GM19455 (cell line): ENCODE results near the gene PIK3CB.
"Not testable (repeated sequence)": the region's sequence is repeated elsewhere in the genome, so short reads cannot be mapped to it uniquely, and the experiment has no call there.

Experiments used
- ATAC-seq: cut with Tn5 transposase; IDR thresholded peaks from one replicate; pipeline ENCODE4 v1.9.1; 2021; ENCODE audit not compliant: unreplicated experiment

The PIK3CB gene

GRCh38 chr3:138809500-138810256, 25.1 kb downstream of the PIK3CB start:
- ATAC-seq = no peak

GRCh38 chr3:138806376-138807080, 28.2 kb downstream of the PIK3CB start:
- no peak for ATAC-seq

- ATAC-seq = no peak
Observed at GRCh38 chr3:138803006-138803653, 31.6 kb downstream of the PIK3CB start.

GRCh38 chr3:138802223-138802622, 32.5 kb downstream of the PIK3CB start:
- not testable (repeated sequence) for ATAC-seq

GRCh38 chr3:138801792-138802191, 32.9 kb downstream of the PIK3CB start:
- ATAC-seq = no peak

- ATAC-seq = no peak
Observed at GRCh38 chr3:138800248-138800647, 34.5 kb downstream of the PIK3CB start.

- no peak for ATAC-seq
Observed at GRCh38 chr3:138799822-138800221, 34.9 kb downstream of the PIK3CB start.

- ATAC-seq = no peak
Observed at GRCh38 chr3:138797508-138798038, 37.2 kb downstream of the PIK3CB start.

- no peak for ATAC-seq
Observed at GRCh38 chr3:138796761-138797160, 38.0 kb downstream of the PIK3CB start.

GRCh38 chr3:138786788-138787271, 47.9 kb downstream of the PIK3CB start:
- no peak for ATAC-seq

GRCh38 chr3:138785951-138786350, 48.8 kb downstream of the PIK3CB start:
- no peak for ATAC-seq

GRCh38 chr3:138785362-138785857, 49.3 kb downstream of the PIK3CB start:
- not testable (repeated sequence) for ATAC-seq

- ATAC-seq = no peak
Observed at GRCh38 chr3:138782755-138783154, 52.0 kb downstream of the PIK3CB start.

- no peak for ATAC-seq
Observed at GRCh38 chr3:138781012-138781470, 53.7 kb downstream of the PIK3CB start.

GRCh38 chr3:138778643-138779042, 56.1 kb downstream of the PIK3CB start:
- ATAC-seq = no peak

GRCh38 chr3:138776961-138777360, 57.8 kb downstream of the PIK3CB start:
- no peak for ATAC-seq

GRCh38 chr3:138775254-138775595, 59.5 kb downstream of the PIK3CB start:
- ATAC-seq = no peak

GRCh38 chr3:138774529-138775253, 60.0 kb downstream of the PIK3CB start:
- no peak for ATAC-seq

GRCh38 chr3:138771585-138771984, 63.1 kb downstream of the PIK3CB start:
- ATAC-seq = no peak

- ATAC-seq = no peak
Observed at GRCh38 chr3:138769616-138770015, 65.1 kb downstream of the PIK3CB start.

- no peak for ATAC-seq
Observed at GRCh38 chr3:138768946-138769345, 65.8 kb downstream of the PIK3CB start.
